Endodermal cell (in vitro differentiated cells): ENCODE data around the gene MUSK. TPM values are rescaled to one million over a fixed set of nuclear protein-coding genes. Genes with fewer than 3 reads are reported as not detected.

Experiments used
- DNase-seq: peaks from one replicate; pipeline ENCODE4 v3.0.0-alpha.2; 2017
- H3K27ac ChIP-seq: 2 replicates; pipeline ENCODE4 v1.5.1; 2013; ENCODE audit warnings: mild to moderate bottlenecking, low read depth, low read length, moderate library complexity
- H3K27me3 ChIP-seq: 2 replicates; pipeline ENCODE4 v1.6.1; 2013; ENCODE audit warnings: mild to moderate bottlenecking, low read length, moderate library complexity; ENCODE audit not compliant: insufficient read depth, control insufficient read depth, poor library complexity, severe bottlenecking
- H3K36me3 ChIP-seq: 2 replicates; pipeline ENCODE4 v1.7.0; 2013; ENCODE audit warnings: mild to moderate bottlenecking, low read length, moderate library complexity; ENCODE audit not compliant: control insufficient read depth, insufficient read depth
- H3K4me1 ChIP-seq: one replicate; pipeline ENCODE4 v1.7.0; 2013; ENCODE audit warnings: low read length; ENCODE audit not compliant: control insufficient read depth, insufficient read depth
- H3K4me3 ChIP-seq: 2 replicates; pipeline ENCODE4 v1.5.1; 2013; ENCODE audit warnings: mild to moderate bottlenecking, low read length, moderate library complexity
- H3K9ac ChIP-seq: 2 replicates; pipeline ENCODE4 v1.6.1; 2013; ENCODE audit warnings: mild to moderate bottlenecking, low read length, moderate library complexity; ENCODE audit not compliant: poor library complexity, severe bottlenecking; ENCODE audit errors: extremely low read depth
- H3K9me3 ChIP-seq: 2 replicates; pipeline ENCODE4 v1.6.1; 2013; ENCODE audit warnings: mild to moderate bottlenecking, low read length, moderate library complexity; ENCODE audit not compliant: control insufficient read depth
- H3K27ac Mint-ChIP-seq: 2 replicates; pipeline ENCODE4 v1.8.0; 2020; ENCODE audit warnings: mixed read lengths
- H3K27me3 Mint-ChIP-seq: 2 replicates; pipeline ENCODE4 v1.8.0; 2021; ENCODE audit warnings: mild to moderate bottlenecking, mixed read lengths; ENCODE audit not compliant: insufficient read depth
- H3K36me3 Mint-ChIP-seq: 2 replicates; pipeline ENCODE4 v1.8.0; 2020; ENCODE audit warnings: low read depth, mixed read lengths
- H3K4me1 Mint-ChIP-seq: 2 replicates; pipeline ENCODE4 v1.8.0; 2020; ENCODE audit warnings: mixed read lengths
- H3K4me3 Mint-ChIP-seq: 2 replicates; pipeline ENCODE4 v1.8.0; 2020; ENCODE audit warnings: mild to moderate bottlenecking, moderate library complexity, mixed read lengths
- H3K9me3 Mint-ChIP-seq: 2 replicates; pipeline ENCODE4 v1.8.0; 2020; ENCODE audit warnings: mild to moderate bottlenecking, mixed read lengths
- CTCF ChIP-seq: fragments of 200-600 bp; sonication (generic); conservative IDR thresholded peaks from 2 replicates; pipeline ENCODE4 v1.5.0; 2021; ENCODE audit warnings: antibody characterized with exemption, mild to moderate bottlenecking
- WGBS, 2 experiments: methylation state at CpG; one replicate each; pipeline versions ENCODE4 v1.1.5 to v1.1.7; 2013; ENCODE audit warnings: missing lambda C conversion rate in 2 of 2, mixed read lengths in 1 of 2; ENCODE audit not compliant: insufficient coverage in 1 of 2, insufficient read length in 1 of 2; 5-methylcytosine and 5-hydroxymethylcytosine counted together
- total RNA-seq, 2 donors: library from RNA; stranded (reverse); fragmentation: NEBNext Ultra II Directional in 1 of 2; extraction: Animal tissue kit (Norgen Biotek cat#: 25700) in 1 of 2; gene quantifications; 2 replicates in 1 of 2; 3 replicates in 1 of 2; pipeline ENCODE4 v1.2.1, GENCODE V29; 2021

The MUSK gene
- total RNA-seq, 2 donors from 2014 or later = not detected

- Histone ChIP-seq H3K36me3 (no peaks in the 10 kb centered on the region), H3K9ac (no peak overlapping the region), H3K27me3 (no peaks in the 10 kb centered on the region), H3K4me3 (no peak overlapping the region), H3K4me1 (no peaks in the 10 kb centered on the region), H3K27ac (no peak overlapping the region), H3K9me3 (no peaks in the 10 kb centered on the region)
- no peak overlapping the region for H3K27ac Mint-ChIP-seq
- no peak for DNase-seq
- 93 to 95% methylated on average over 4 of the region's 5 CpGs for WGBS, 2 experiments
- TF ChIP-seq CTCF = no peak
- H3K9me3 Mint-ChIP-seq = no peaks in the 10 kb centered on the region
- no peaks in the 10 kb centered on the region for H3K4me1 Mint-ChIP-seq
- H3K27me3 Mint-ChIP-seq = no peaks in the 10 kb centered on the region
- no peak overlapping the region for H3K4me3 Mint-ChIP-seq
- no peaks in the 10 kb centered on the region for H3K36me3 Mint-ChIP-seq
Measured at GRCh38 chr9:110669433-110669832, 842 bp downstream of the MUSK start.

- no peak for DNase-seq
- H3K27me3 Mint-ChIP-seq = no peaks in the 10 kb centered on the region
- TF ChIP-seq CTCF = no peak
- no peak overlapping the region for H3K4me3 Mint-ChIP-seq
- Histone ChIP-seq H3K36me3 (no peaks in the 10 kb centered on the region), H3K4me3 (no peak overlapping the region), H3K9me3 (no peaks in the 10 kb centered on the region), H3K27ac (no peak overlapping the region), H3K27me3 (no peaks in the 10 kb centered on the region), H3K9ac (no peak overlapping the region), H3K4me1 (no peaks in the 10 kb centered on the region)
- H3K36me3 Mint-ChIP-seq = no peaks in the 10 kb centered on the region
- H3K4me1 Mint-ChIP-seq = no peaks in the 10 kb centered on the region
- H3K27ac Mint-ChIP-seq = no peak overlapping the region
- H3K9me3 Mint-ChIP-seq = no peaks in the 10 kb centered on the region
- WGBS, 2 experiments = 100% methylated on average over 2 of the region's 4 CpGs; no CpG with 5 or more reads in 1 of the 2 experiments
Measured at GRCh38 chr9:110671849-110672248, 3.3 kb downstream of the MUSK start.

- 75 to 92% methylated on average over 1 to 3 of the region's 3 CpGs for whole genome bisulfite sequencing, 2 experiments
- Mint-ChIP-seq H3K27me3 (no peaks in the 10 kb centered on the region), H3K4me3 (no peak overlapping the region), H3K4me1 (no peaks in the 10 kb centered on the region), H3K36me3 (no peaks in the 10 kb centered on the region), H3K27ac (no peak overlapping the region), H3K9me3 (no peaks in the 10 kb centered on the region)
- Histone ChIP-seq H3K4me3 (no peak overlapping the region), H3K9ac (no peak overlapping the region), H3K4me1 (no peaks in the 10 kb centered on the region), H3K9me3 (no peaks in the 10 kb centered on the region), H3K27ac (no peak overlapping the region), H3K27me3 (no peaks in the 10 kb centered on the region), H3K36me3 (no peaks in the 10 kb centered on the region)
- DNase-seq = no peak
- TF ChIP-seq CTCF = no peak
Measured at GRCh38 chr9:110672873-110673510, 4.4 kb downstream of the MUSK start.
